ENCODE measurements around the gene EID1.

Gene EID1

DNA sequence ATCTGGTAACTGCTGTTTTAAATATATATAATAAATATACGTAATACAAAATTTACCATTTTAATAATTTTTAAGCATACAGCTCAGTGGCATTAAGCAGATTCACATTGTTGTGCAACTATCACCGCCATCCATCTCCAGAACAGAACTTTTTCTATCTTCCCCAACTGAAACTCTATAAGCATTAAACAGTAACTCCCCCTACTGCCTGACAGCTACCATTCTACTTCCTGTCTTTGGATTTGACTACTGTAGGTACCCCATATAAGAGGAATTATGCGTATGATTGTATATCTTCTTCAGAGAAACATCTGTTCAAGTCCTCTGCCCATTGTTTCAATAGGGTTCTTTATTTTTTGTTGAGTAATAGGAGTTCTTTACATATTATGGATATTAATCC lies 36.8 kb downstream of the EID1 start:
- no peak for DNase-seq

DNA sequence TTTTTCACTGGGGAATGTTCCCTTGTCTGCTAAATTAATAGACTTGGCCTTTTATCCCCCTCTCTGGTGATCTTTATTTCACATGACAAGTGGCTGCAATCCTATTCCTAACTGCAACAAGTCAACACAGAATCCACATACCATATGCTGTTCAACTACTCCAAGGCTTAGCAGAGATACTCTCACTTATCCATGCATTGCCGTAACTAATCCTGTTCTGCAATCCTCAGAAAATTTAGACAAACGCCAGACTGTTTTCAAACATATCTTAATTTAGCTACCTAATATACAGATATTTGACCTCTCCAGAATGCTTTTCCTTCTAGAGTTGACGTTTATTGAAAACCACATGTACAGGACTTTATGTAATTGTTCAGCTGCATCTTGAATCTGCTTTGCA lies 37.9 kb downstream of the EID1 start:
- no peak for DNase-seq

DNA sequence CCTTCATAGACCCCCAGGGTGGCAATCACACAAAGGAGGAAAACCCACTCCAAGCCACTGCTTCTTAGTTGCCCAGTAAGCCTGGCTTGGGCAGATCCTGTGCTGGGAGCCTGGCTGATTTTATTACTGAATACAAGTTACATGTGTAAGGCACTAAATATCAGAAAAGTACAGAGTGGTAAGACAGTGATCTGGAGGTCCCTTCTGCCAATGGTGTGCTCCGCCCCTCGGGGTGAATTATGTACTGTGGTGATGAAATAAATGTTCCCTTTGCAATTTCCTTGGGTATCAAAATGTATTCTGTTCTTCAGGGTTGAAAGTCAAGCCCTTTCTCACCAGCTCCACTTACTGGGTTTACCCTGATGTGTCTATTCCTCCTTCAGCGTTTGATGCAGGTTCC lies 38.8 kb downstream of the EID1 start:
- no peak for DNase-seq

DNA sequence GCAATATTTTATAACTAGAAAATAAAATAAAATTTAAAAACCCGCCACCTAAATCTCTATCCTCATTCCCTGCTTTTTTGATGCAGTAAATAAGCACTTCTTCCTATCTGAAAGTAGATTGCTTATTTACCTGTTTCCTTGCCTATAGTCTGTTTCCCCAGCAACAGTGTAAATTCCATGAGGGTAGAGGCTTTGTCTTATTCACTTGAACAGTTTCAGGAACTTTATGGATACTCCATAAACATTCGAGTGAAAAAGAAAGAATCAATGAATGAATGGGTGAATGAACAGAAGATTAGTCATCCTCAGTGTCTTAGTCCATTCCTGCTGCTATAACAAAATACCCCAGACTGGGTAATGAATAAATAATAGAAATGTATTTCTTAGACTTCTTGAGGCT lies 44.1 kb downstream of the EID1 start:
- no peak for DNase-seq

DNA sequence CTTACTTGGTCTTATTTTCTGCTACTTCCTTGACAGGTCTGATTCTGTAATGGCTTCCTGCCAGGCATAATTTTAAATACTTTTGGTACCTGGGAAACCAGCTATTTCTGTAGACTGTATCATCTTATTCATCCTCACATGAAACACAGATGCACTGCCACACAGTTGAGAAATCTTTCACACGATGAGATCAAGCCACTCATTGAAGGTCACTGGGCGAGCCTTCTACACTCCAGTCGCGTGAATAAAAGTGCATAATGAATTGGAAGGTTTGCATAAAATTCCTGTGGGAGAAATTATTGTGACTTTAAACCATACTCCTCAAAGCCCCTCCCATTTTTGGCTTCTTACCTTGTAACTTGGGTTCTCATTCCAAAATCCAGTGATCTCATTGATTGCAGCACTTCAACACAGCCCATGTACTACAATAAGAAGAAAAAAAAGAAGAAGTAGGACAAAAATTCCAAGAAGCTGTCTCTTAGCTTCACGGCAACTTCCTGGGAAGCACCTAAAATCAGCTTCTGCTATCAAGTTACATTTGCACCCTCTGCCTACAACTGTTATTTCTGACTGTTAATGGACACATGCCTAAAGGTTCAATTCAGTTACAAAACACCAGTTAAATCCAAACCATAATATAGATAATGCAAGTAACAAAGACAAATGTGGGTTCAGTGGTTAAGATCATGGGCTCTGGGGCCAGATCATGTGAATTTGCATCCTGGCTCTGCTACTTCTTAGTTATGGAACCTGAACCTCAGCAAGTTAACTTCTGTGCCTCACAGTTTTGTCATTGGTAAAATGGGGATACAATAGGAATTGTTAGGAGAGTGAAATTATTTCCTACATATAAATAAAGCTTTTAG lies 46.8 kb downstream of the EID1 start:
- DNase-seq = no peak

DNA sequence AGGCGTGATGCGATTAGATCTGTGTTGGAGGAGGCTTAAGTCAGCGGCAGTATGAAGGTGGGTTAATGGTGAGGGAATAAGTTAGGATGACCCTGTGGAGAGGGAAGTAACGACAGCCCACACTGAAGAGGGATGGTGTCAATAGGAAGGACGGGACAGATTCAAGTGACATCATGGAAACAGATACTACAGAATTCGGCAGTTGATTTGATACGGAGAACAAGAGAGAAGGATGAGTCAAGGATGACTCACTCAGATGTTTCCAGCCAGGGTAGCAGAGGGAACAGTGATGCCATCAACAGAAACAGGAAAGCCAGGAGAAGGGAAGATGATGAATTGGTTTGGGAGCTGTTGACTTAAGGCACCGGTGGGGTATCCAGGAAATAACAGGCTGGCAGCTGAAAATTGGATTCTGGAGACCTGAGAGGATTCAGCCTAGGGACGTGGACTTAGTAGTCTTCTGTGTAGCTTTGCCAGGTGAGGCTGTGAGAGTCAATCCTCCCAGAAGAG lies 47.8 kb downstream of the EID1 start:
- no peak for DNase-seq

DNA sequence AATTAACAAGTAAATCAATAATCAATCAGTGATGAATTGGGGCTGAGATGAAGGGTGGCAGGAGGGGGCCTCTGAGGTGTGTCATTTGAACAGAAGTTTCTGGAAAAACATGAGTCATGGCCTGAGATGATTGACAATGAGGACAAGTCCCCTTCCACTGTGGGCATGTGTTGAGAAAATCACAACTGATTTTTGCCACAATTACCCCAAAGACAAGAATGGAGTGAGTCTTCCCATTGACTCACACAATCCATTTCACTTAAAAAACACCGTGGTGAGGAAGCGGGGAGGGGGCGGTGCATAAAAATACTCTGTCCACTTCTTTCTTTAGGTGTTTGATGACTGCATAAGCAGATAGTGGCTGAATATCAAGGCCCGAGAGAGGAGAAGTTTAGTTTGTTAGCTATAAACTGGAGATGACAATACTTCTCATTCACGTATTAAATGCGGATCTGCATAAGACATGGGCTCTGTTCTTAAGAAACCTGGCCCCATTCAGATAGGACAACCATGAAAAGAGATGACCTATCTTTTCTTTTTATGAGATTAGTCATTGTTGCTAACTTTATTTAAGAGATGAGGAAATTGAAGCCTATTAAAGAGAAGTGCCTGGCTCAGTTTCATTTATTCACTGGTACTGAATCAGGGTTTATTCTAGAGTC lies 51.1 kb downstream of the EID1 start:
- DNase-seq = no peak

DNA sequence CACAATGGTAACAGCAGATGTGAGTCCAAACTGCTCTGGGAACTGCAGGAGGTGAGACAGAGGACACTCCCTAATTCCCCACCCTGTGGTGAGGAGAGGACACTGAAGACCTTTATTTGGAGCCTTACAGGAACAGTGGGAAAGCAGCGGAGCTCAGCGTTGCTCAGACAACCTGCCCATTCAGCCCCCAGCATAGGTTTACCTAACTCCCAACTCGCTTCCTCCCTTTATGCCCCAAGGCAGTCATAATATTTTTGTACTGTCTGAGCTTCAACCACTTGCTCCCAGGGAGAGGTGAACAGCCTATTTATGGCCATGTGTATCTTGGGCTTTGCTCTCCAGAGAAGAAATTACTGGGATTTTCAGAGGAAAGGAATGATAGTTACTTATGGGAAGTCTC lies 51.7 kb downstream of the EID1 start:
- DNase-seq = no peak

All from GOT3 (cell line).